ENCODE results near the gene VPS16.

The VPS16 gene

GRCh38 chr20:2900845-2901592 lies 60.5 kb downstream of the VPS16 start:
- DNase-seq (ENCODE audit: low read depth), result no peak

- no peak for DNase-seq (ENCODE audit: low read depth)
Observed at GRCh38 chr20:2902291-2902690, 61.7 kb downstream of the VPS16 start.

GRCh38 chr20:2902818-2903217 lies 62.3 kb downstream of the VPS16 start:
- no peak for DNase-seq (ENCODE audit: low read depth)

GRCh38 chr20:2903686-2904085 lies 63.1 kb downstream of the VPS16 start:
- no peak for DNase-seq (ENCODE audit: low read depth)

- no peak for DNase-seq (ENCODE audit: low read depth)
Observed at GRCh38 chr20:2907519-2907918, 67.0 kb downstream of the VPS16 start.

- no peak for DNase-seq (ENCODE audit: low read depth)
Observed at GRCh38 chr20:2909953-2910352, 69.4 kb downstream of the VPS16 start.

GRCh38 chr20:2911200-2911599 lies 70.7 kb downstream of the VPS16 start:
- peak; percentile 6 for DNase-seq (ENCODE audit: low read depth)

GRCh38 chr20:2914160-2914559 lies 73.6 kb downstream of the VPS16 start:
- DNase-seq (ENCODE audit: low read depth), result peak; percentile 7
